ENCODE results near the gene EID2B.

The EID2B gene

GRCh38 chr19:39498798-39499642 lies 33.6 kb downstream of the EID2B start, which contains the start of gene DLL3:
Gene DLL3 (plus strand): TSS chr19:39498947. CDS start chr19:39498975, 28 bp downstream.
- DNase-seq, result no peak

GRCh38 chr19:39497996-39498797 lies 34.5 kb downstream of the EID2B start:
- peak in 1 of 5 donors; percentile 17 for DNase-seq

- no peak for DNase-seq
These were observed 35.0 kb downstream of the EID2B start for GRCh38 chr19:39497701-39497995.

- no peak for DNase-seq
These were observed 36.6 kb downstream of the EID2B start for GRCh38 chr19:39496063-39496462.

- DNase-seq, result no peak
These were observed 38.0 kb downstream of the EID2B start for GRCh38 chr19:39494661-39495060.

- no peak for DNase-seq
These were observed 39.9 kb downstream of the EID2B start for GRCh38 chr19:39492788-39493187.

GRCh38 chr19:39492225-39492624 lies 40.4 kb downstream of the EID2B start:
- DNase-seq, result no peak

GRCh38 chr19:39489756-39490155 lies 42.9 kb downstream of the EID2B start:
- no peak for DNase-seq

- DNase-seq, result no peak
These were observed 49.5 kb downstream of the EID2B start for GRCh38 chr19:39483141-39483540.

GRCh38 chr19:39481676-39482075 lies 51.0 kb downstream of the EID2B start:
- no peak for DNase-seq

GRCh38 chr19:39481229-39481545 lies 51.5 kb downstream of the EID2B start:
- DNase-seq, result no peak
